GM13976 (cell line): ENCODE measurements around the gene LAMA1.

Experiments used
- DNase-seq: peaks from one replicate; pipeline ENCODE4 v3.0.0; 2012; ENCODE audit warnings: low spot score
- in situ Hi-C: fragments of 300-500 bp; cut with MboI; formaldehyde crosslinking; loops from one replicate; pipeline ENCODE4 v1.12.0; 2022; ENCODE audit warnings: low sequenced_read_pairs, mixed read lengths, inconsistent platforms; ENCODE audit not compliant: unreplicated experiment
- TF ChIP-seq, protein P1 (sequence below): IDR thresholded peaks from 2 replicates; pipeline ENCODE4 v1.5.1; 2012; ENCODE audit warnings: borderline replicate concordance, mild to moderate bottlenecking; ENCODE audit not compliant: insufficient read depth; ENCODE audit errors: extremely low read depth, missing control alignments, control extremely low read depth

Gene LAMA1

DNA sequence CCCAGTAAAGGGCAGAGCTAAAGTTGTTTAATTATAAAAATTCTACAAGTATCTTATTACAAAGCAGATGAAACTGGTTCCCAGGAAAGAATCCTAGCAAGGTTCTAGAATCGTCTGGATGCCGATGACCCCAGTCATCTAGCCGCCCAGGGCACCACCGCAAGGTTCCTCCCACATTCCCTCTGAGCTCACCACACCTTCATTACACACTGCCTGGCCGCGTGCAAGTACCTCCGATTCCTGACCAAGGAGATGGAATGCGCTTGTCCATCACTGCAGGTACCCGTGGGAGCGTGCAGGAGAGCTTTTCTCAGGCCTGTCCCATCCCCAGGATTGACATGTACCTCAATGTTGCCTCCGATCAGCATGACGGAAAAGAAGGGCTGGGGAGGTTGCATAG lies 158.5 kb downstream of the LAMA1 start:
- in situ Hi-C loops, result no loop called here
- TF ChIP-seq, protein P1, sequence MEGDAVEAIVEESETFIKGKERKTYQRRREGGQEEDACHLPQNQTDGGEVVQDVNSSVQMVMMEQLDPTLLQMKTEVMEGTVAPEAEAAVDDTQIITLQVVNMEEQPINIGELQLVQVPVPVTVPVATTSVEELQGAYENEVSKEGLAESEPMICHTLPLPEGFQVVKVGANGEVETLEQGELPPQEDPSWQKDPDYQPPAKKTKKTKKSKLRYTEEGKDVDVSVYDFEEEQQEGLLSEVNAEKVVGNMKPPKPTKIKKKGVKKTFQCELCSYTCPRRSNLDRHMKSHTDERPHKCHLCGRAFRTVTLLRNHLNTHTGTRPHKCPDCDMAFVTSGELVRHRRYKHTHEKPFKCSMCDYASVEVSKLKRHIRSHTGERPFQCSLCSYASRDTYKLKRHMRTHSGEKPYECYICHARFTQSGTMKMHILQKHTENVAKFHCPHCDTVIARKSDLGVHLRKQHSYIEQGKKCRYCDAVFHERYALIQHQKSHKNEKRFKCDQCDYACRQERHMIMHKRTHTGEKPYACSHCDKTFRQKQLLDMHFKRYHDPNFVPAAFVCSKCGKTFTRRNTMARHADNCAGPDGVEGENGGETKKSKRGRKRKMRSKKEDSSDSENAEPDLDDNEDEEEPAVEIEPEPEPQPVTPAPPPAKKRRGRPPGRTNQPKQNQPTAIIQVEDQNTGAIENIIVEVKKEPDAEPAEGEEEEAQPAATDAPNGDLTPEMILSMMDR, result no peak
- no peak for DNase-seq

- no peak for DNase-seq
- TF ChIP-seq, protein P1, result no peak
- in situ Hi-C loops, result no loop called here
These were observed 160.6 kb downstream of the LAMA1 start for GRCh38 chr18:6956999-6957398.

DNA sequence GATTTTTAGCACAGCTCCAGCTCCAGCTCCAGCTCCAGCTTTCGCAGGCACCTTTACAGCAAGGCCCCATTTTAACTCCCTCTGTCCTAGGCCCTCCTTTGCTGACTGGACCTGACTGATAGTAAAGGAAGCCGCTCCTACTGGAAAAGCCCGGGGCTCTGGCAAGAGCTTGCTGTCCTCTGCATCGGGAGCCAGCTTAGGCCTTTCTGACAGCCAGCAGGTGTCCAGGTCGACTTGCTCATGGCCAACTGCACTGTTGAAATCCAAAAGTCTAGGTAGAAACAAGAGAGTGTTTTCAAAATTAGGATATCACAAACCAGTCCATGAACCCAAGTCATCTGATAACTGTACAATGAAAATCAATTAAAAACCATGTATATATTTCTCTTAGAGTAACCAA lies 161.1 kb downstream of the LAMA1 start:
- TF ChIP-seq, protein P1, result no peak
- no peak for DNase-seq
- in situ Hi-C loops, result no loop called here

GRCh38 chr18:6955304-6955703 lies 162.3 kb downstream of the LAMA1 start:
- no peak for DNase-seq
- in situ Hi-C loops, result no loop called here
- TF ChIP-seq, protein P1, result no peak

- in situ Hi-C loops, result no loop called here
- TF ChIP-seq, protein P1, result no peak
- no peak for DNase-seq
These were observed 163.1 kb downstream of the LAMA1 start for GRCh38 chr18:6954501-6954900.

- in situ Hi-C loops, result no loop called here
- TF ChIP-seq, protein P1, result no peak
- DNase-seq, result no peak
These were observed 166.1 kb downstream of the LAMA1 start for GRCh38 chr18:6951336-6952090.
